Inflammatory macrophage treated with lipopolysaccharide for 1 hour (primary cell): ENCODE data around the gene SIGLEC12.

Experiments
- DNase-seq, 2 donors: peaks; one replicate each; pipeline ENCODE4 v3.0.0-alpha.2; 2020 to 2022

Gene SIGLEC12

GRCh38 chr19:51501594-51502263, at the start of gene SIGLEC12:
TSS of gene SIGLEC12 (minus strand) at chr19:51501800. CDS start at chr19:51501733, 67 bp downstream.
- peak; percentile 76 to 81 for DNase-seq

GRCh38 chr19:51550848-51551672, 49.5 kb upstream of the SIGLEC12 start:
- no peak for DNase-seq

- DNase-seq, result no peak
Measured at GRCh38 chr19:51549533-51550324, 48.1 kb upstream of the SIGLEC12 start.

GRCh38 chr19:51548891-51549305, 47.3 kb upstream of the SIGLEC12 start:
- no peak for DNase-seq

- DNase-seq, result no peak
Measured at GRCh38 chr19:51548213-51548651, 46.6 kb upstream of the SIGLEC12 start.

- DNase-seq, result peak in 1 of 2 donors; percentile 25
Measured at GRCh38 chr19:51547397-51548212, 46.0 kb upstream of the SIGLEC12 start.

GRCh38 chr19:51546650-51547396, 45.2 kb upstream of the SIGLEC12 start:
- peak; percentile 55 to 64 for DNase-seq

GRCh38 chr19:51546107-51546649, 44.6 kb upstream of the SIGLEC12 start:
- no peak for DNase-seq

- no peak for DNase-seq
Measured at GRCh38 chr19:51544038-51544437, 42.4 kb upstream of the SIGLEC12 start.

GRCh38 chr19:51542699-51543098, 41.1 kb upstream of the SIGLEC12 start:
- DNase-seq, result no peak

- DNase-seq, result no peak
Measured at GRCh38 chr19:51541458-51542357, 40.1 kb upstream of the SIGLEC12 start.

GRCh38 chr19:51539821-51540366, 38.3 kb upstream of the SIGLEC12 start:
- DNase-seq, result no peak

GRCh38 chr19:51535535-51535934, 33.9 kb upstream of the SIGLEC12 start:
- DNase-seq, result no peak

- DNase-seq, result peak; percentile 80 to 91
Measured at GRCh38 chr19:51531349-51532315, 30.0 kb upstream of the SIGLEC12 start, which contains the start of gene SIGLEC6. TSS of gene SIGLEC6 (minus strand) at chr19:51531670. CDS start at chr19:51531648, 22 bp downstream.

GRCh38 chr19:51530616-51531015, 29.0 kb upstream of the SIGLEC12 start:
- DNase-seq, result no peak

GRCh38 chr19:51529301-51529700, 27.7 kb upstream of the SIGLEC12 start:
- no peak for DNase-seq

- DNase-seq, result no peak
Measured at GRCh38 chr19:51525651-51526050, 24.1 kb upstream of the SIGLEC12 start.

- DNase-seq, result no peak
Measured at GRCh38 chr19:51524666-51525264, 23.2 kb upstream of the SIGLEC12 start.
